ENCODE results near the gene MPND.

MPND gene

DNA sequence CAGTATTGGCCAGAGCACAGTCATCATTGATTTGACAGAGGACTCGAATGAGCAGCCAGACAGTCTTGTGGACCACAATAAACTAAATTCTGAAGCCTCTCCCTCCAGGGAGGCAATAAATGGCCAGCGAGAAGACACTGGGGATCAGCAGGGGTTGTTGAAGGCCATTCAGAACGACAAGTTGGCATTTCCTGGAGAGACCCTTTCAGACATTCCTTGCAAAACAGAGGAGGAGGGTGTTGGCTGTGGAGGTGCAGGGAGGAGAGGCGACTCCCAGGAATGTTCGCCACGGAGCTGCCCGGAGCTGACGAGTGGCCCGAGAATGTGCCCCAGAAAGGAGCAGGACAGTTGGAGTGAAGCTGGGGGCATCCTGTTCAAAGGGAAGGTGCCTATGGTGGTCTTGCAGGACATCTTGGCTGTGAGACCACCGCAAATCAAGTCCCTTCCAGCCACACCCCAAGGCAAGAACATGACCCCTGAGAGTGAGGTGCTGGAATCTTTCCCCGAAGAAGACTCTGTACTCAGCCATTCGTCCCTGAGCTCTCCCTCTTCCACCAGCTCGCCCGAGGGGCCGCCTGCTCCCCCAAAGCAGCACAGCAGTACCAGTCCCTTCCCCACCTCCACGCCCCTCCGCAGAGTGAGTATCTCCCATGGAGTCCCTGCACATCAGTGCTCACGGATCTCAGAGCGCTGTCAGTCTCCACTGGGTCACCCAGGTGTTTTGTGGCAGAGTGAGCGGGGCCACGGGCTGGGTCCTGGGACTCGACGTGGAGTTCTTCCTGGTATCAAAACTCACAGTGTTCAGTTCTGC lies 66.0 kb downstream of the MPND start:
- Histone ChIP-seq H3K36me3 (ENCODE audit: control insufficient read depth in 2 of 2, insufficient read depth in 1 of 2, low read length in 2 of 2) (peaks cover 64 to 89% of the 10 kb centered on the region in 2 experiments), H3K9me3 (ENCODE audit: control insufficient read depth, insufficient read depth, low read depth, low read length) (no peaks in the 10 kb centered on the region), H3K27ac (ENCODE audit: extremely low read depth, low read depth, low read length) (no peak overlapping the region), H3K4me3 (ENCODE audit: low read depth, low read length) (no peak overlapping the region), H3K4me1 (ENCODE audit: control insufficient read depth, insufficient read depth, low read length) (peaks cover 6% of the 10 kb centered on the region)
- ChIA-PET CTCF (interaction anchor here (5.9 kb wide), 1 partner anchor 8 kb away, joined by 27 read pairs; the partner anchor contains the start of genes CHAF1A and SH3GL1), POLR2A (no interaction called here)
- TF ChIP-seq ZNF341 (tag by site-specific recombination; IDR thresholded peaks at IDR 0.05; ENCODE audit: low read depth): 0 out of 2 replicates have a peak, but pooled peaks have one; percentile 38
- TF ChIP-seq, protein P1, sequence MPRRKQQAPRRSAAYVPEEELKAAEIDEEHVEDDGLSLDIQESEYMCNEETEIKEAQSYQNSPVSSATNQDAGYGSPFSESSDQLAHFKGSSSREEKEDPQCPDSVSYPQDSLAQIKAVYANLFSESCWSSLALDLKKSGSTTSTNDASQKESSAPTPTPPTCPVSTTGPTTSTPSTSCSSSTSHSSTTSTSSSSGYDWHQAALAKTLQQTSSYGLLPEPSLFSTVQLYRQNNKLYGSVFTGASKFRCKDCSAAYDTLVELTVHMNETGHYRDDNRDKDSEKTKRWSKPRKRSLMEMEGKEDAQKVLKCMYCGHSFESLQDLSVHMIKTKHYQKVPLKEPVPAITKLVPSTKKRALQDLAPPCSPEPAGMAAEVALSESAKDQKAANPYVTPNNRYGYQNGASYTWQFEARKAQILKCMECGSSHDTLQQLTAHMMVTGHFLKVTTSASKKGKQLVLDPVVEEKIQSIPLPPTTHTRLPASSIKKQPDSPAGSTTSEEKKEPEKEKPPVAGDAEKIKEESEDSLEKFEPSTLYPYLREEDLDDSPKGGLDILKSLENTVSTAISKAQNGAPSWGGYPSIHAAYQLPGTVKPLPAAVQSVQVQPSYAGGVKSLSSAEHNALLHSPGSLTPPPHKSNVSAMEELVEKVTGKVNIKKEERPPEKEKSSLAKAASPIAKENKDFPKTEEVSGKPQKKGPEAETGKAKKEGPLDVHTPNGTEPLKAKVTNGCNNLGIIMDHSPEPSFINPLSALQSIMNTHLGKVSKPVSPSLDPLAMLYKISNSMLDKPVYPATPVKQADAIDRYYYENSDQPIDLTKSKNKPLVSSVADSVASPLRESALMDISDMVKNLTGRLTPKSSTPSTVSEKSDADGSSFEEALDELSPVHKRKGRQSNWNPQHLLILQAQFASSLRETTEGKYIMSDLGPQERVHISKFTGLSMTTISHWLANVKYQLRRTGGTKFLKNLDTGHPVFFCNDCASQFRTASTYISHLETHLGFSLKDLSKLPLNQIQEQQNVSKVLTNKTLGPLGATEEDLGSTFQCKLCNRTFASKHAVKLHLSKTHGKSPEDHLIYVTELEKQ (tag by site-specific recombination; IDR thresholded peaks at IDR 0.05; ENCODE audit: borderline replicate concordance): no peak

All from HEK293 (cell line).